Fibroblast of gingiva (primary cell): ENCODE results near the gene ZNF366.
"Not testable (repeated sequence)": the region's sequence is repeated elsewhere in the genome, so short reads cannot be mapped to it uniquely, and the experiment has no call there.

Experiments
- DNase-seq: peaks from one replicate; pipeline ENCODE4 v3.0.0-alpha.2; 2011; ENCODE audit warnings: low read depth

The ZNF366 gene

GRCh38 chr5:72438141-72438540, 69.1 kb downstream of the ZNF366 start:
- no peak for DNase-seq

- peak; percentile 74 for DNase-seq
Measured at GRCh38 chr5:72436796-72437471, 70.3 kb downstream of the ZNF366 start.

GRCh38 chr5:72434781-72435437, 72.3 kb downstream of the ZNF366 start:
- DNase-seq: peak; percentile 83

- DNase-seq: no peak
Measured at GRCh38 chr5:72434056-72434780, 73.0 kb downstream of the ZNF366 start.

GRCh38 chr5:72433522-72433921, 73.7 kb downstream of the ZNF366 start:
- DNase-seq: peak; percentile 85

- DNase-seq: no peak
Measured at GRCh38 chr5:72428669-72429068, 78.5 kb downstream of the ZNF366 start.

GRCh38 chr5:72427488-72428437, 79.4 kb downstream of the ZNF366 start:
- DNase-seq: peak; percentile 58

- no peak for DNase-seq
Measured at GRCh38 chr5:72427016-72427415, 80.2 kb downstream of the ZNF366 start.

GRCh38 chr5:72426019-72426418, 81.2 kb downstream of the ZNF366 start:
- no peak for DNase-seq

- no peak for DNase-seq
Measured at GRCh38 chr5:72418271-72418670, 88.9 kb downstream of the ZNF366 start.

- DNase-seq: no peak
Measured at GRCh38 chr5:72417333-72418062, 89.7 kb downstream of the ZNF366 start.

GRCh38 chr5:72415616-72416325, 91.4 kb downstream of the ZNF366 start:
- DNase-seq: no peak

- DNase-seq: peak; percentile 53
Measured at GRCh38 chr5:72412283-72413055, 94.7 kb downstream of the ZNF366 start.

GRCh38 chr5:72410688-72411295, 96.4 kb downstream of the ZNF366 start:
- DNase-seq: peak; percentile 49

GRCh38 chr5:72408603-72409002, 98.6 kb downstream of the ZNF366 start:
- peak; percentile 52 for DNase-seq

GRCh38 chr5:72408127-72408526, 99.1 kb downstream of the ZNF366 start:
- no peak for DNase-seq

GRCh38 chr5:72407541-72407940, 99.7 kb downstream of the ZNF366 start:
- peak; percentile 21 for DNase-seq

GRCh38 chr5:72407078-72407477, 100.1 kb downstream of the ZNF366 start:
- DNase-seq: no peak

GRCh38 chr5:72404771-72405170, 102.4 kb downstream of the ZNF366 start:
- not testable (repeated sequence) for DNase-seq
